SK-N-SH treated with all-trans-retinoic acid at 6 μM for 48 hours (cell line): ENCODE measurements around the gene SLC39A13.

ENCODE experiments used
- ATAC-seq: fragments of 200-7000 bp; cut with Tn5 transposase; 3 replicates; pipeline ENCODE4 v1.9.1; 2020; ENCODE audit warnings: mild to moderate bottlenecking, moderate library complexity
- ARNTL ChIP-seq: fragments of 450-650 bp; formaldehyde crosslinking; IDR thresholded peaks from 2 replicates; pipeline ENCODE4 v1.5.0; 2020; ENCODE audit warnings: low read depth, mild to moderate bottlenecking, moderate library complexity, borderline replicate concordance
- BACH2 ChIP-seq: fragments of 250-450 bp; sonication (Bioruptor Pico); IDR thresholded peaks from 2 replicates; pipeline ENCODE4 v1.9.0; 2021; ENCODE audit warnings: mild to moderate bottlenecking, borderline replicate concordance
- CSDC2 ChIP-seq: fragments of 250-450 bp; sonication (Bioruptor Pico); IDR thresholded peaks from 2 replicates; pipeline ENCODE4 v1.5.0; 2020; ENCODE audit warnings: mild to moderate bottlenecking, moderate library complexity
- ESRRG ChIP-seq: fragments of 250-450 bp; sonication (Bioruptor Pico); IDR thresholded peaks from 2 replicates; pipeline ENCODE4 v1.6.1; 2021; ENCODE audit warnings: mild to moderate bottlenecking
- GLIS3 ChIP-seq: fragments of 250-450 bp; sonication (Bioruptor Pico); IDR thresholded peaks from 2 replicates; pipeline ENCODE4 v1.5.0; 2020; ENCODE audit warnings: mild to moderate bottlenecking, moderate library complexity
- OSR1 ChIP-seq: fragments of 250-450 bp; sonication (Bioruptor Pico); IDR thresholded peaks from 2 replicates; pipeline ENCODE4 v1.8.0; 2022; ENCODE audit warnings: moderate library complexity, mild to moderate bottlenecking, inconsistent platforms
- PPARA ChIP-seq: fragments of 250-450 bp; sonication (Bioruptor Pico); IDR thresholded peaks from 2 replicates; pipeline ENCODE4 v1.5.0; 2020; ENCODE audit warnings: mild to moderate bottlenecking, borderline replicate concordance
- RARB ChIP-seq: fragments of 250-450 bp; sonication (Bioruptor Pico); IDR thresholded peaks from 2 replicates; pipeline ENCODE4 v1.8.0; 2021; ENCODE audit warnings: mild to moderate bottlenecking, moderate library complexity
- SNAI2 ChIP-seq: fragments of 250-450 bp; sonication (Bioruptor Pico); IDR thresholded peaks from 2 replicates; pipeline ENCODE4 v1.5.0; 2020; ENCODE audit warnings: mild to moderate bottlenecking, moderate library complexity
- TCF4 ChIP-seq: fragments of 250-450 bp; sonication (Bioruptor Pico); IDR thresholded peaks from 2 replicates; pipeline ENCODE4 v1.8.0; 2021; ENCODE audit warnings: mild to moderate bottlenecking, moderate library complexity, borderline replicate concordance
- TOX ChIP-seq: fragments of 250-450 bp; sonication (Bioruptor Pico); IDR thresholded peaks from 2 replicates; pipeline ENCODE4 v1.8.0; 2021; ENCODE audit warnings: mild to moderate bottlenecking, moderate library complexity, borderline replicate concordance
- ZC3H10 ChIP-seq: fragments of 250-450 bp; sonication (Bioruptor Pico); IDR thresholded peaks from 2 replicates; pipeline ENCODE4 v1.5.1; 2021; ENCODE audit warnings: mild to moderate bottlenecking, moderate library complexity
- ZFP30 ChIP-seq: fragments of 450-650 bp; formaldehyde crosslinking; IDR thresholded peaks from 2 replicates; pipeline ENCODE4 v1.5.0; 2022; ENCODE audit warnings: mild to moderate bottlenecking, moderate library complexity
- ZNF565 ChIP-seq: fragments of 450-650 bp; formaldehyde crosslinking; conservative IDR thresholded peaks from 2 replicates; pipeline ENCODE4 v1.5.0; 2020; ENCODE audit warnings: low read depth, mild to moderate bottlenecking, moderate library complexity
- ZNF70 ChIP-seq: fragments of 450-650 bp; formaldehyde crosslinking; IDR thresholded peaks from 2 replicates; pipeline ENCODE4 v1.5.0; 2020; ENCODE audit warnings: mild to moderate bottlenecking, moderate library complexity
- ZNF8 ChIP-seq: fragments of 450-650 bp; formaldehyde crosslinking; IDR thresholded peaks from 2 replicates; pipeline ENCODE4 v1.5.0; 2020; ENCODE audit warnings: mild to moderate bottlenecking, moderate library complexity
- TF ChIP-seq, protein P1 (sequence below): fragments of 250-450 bp; sonication (Bioruptor Pico); IDR thresholded peaks from 2 replicates; pipeline ENCODE4 v1.8.0; 2021; ENCODE audit warnings: low read depth, mild to moderate bottlenecking, moderate library complexity, borderline replicate concordance
- TF ChIP-seq, protein P2 (sequence below): fragments of 250-450 bp; sonication (Bioruptor Pico); IDR thresholded peaks from 2 replicates; pipeline ENCODE4 v1.5.0; 2020; ENCODE audit warnings: mild to moderate bottlenecking, moderate library complexity
- TF ChIP-seq, protein P3 (sequence below): fragments of 250-450 bp; sonication (Bioruptor Pico); IDR thresholded peaks from 2 replicates; pipeline ENCODE4 v1.8.0; 2020; ENCODE audit warnings: mild to moderate bottlenecking, moderate library complexity, borderline replicate concordance
- TF ChIP-seq, protein P4 (sequence below): fragments of 250-450 bp; sonication (Bioruptor Pico); IDR thresholded peaks from 2 replicates; pipeline ENCODE4 v1.5.1; 2021; ENCODE audit warnings: mild to moderate bottlenecking, moderate library complexity

The SLC39A13 gene

DNA sequence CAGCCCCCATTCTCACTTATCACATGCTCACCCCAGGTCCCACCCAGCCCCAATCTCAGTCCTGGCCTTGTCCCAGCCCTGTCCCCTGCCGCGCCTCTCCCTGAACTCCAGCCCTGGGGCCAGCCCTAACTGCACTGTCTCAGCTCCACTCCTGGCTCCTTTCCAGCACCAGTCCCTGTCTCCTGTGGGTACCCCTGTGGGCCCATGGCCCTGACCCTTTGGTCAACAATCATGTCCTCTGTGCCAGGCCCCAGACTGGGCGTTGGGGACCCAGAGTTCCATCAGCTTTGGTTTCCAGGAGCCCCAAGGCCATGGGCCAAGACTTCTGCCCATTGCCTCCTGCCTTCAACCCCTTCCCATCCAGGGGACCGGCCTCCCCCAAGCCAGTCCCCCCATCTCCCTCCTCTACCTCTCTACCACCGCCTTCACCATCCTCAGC, 30.8 kb upstream of the SLC39A13 start:
- TF ChIP-seq PPARA (CRISPR knock-in tag) (no peak), TCF4 (CRISPR knock-in tag) (no peak), ESRRG (CRISPR knock-in tag) (no peak), ZNF565 (CRISPR knock-in tag) (no peak)
- no peak for ATAC-seq

DNA sequence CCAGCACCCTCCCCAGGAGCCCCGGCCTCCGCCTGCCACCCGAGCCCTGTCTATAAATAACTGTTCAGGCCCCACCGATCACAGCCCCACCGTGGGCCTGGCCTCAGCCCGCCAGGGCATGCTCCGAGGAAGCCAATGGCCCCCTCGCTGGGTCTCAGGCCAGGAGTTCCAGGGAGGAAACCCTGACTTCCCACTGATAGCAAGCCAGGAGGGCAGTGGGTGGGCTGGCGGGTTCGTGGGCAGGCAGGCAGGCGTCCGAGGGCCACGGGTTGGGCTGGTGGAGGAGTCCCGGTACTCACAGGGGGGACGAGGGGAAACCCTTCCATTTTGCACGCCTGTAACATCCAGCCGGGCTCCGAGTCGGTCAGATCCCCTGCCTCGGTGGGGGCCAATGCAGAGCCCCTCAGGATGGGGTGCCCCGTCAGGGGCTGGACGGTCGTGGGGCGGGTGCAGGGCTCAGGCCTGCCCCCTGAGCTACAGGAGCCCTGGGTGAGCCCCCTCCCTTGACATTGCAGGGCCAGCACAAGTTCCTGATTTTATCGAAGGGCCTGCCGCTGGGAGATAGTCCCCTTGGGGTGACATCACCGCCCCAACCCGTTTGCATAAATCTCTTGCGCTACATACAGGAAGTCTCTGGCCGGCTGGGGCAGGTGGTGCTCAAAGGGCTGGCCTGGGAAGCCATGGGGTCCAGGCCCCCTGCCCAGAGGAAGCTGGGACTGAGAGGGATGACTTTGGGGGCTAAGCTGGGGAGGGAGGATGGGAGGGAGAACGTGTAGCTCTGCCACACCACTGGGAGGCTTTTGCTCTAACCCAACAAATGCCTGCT, 30.2 kb upstream of the SLC39A13 start, which contains the start of gene SPI1:
Gene SPI1 (minus strand): TSS at position 538 of the 826 bp plus-strand sequence. CDS start 194 bp downstream, at position 344.
- no peak for ATAC-seq
- TF ChIP-seq CSDC2 (no peak), ZC3H10 (CRISPR knock-in tag) (no peak)

DNA sequence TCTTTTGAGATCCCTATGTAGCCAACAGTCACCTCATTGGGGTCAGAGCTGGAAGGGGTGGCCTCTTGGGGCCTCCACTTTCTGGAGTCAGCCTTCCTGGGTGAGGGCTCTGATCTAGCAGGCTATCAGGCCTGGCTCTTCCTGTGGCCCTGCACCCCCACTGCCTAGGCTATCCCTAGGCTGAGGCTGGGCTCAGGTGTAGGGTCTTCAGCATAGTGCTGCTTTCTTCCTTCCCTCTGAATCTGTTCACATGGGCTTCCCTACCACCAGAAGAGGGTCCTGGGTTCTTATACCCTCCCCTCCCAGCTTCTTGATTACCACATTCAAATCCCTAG, 29.6 kb upstream of the SLC39A13 start:
- ATAC-seq, result no peak
- no peak for TF ChIP-seq ZNF8 (CRISPR knock-in tag)
- TF ChIP-seq TCF4 (CRISPR knock-in tag), result no peak
- no peak for TF ChIP-seq ZFP30
- TF ChIP-seq GLIS3 (CRISPR knock-in tag), result no peak
- TF ChIP-seq, protein P1, sequence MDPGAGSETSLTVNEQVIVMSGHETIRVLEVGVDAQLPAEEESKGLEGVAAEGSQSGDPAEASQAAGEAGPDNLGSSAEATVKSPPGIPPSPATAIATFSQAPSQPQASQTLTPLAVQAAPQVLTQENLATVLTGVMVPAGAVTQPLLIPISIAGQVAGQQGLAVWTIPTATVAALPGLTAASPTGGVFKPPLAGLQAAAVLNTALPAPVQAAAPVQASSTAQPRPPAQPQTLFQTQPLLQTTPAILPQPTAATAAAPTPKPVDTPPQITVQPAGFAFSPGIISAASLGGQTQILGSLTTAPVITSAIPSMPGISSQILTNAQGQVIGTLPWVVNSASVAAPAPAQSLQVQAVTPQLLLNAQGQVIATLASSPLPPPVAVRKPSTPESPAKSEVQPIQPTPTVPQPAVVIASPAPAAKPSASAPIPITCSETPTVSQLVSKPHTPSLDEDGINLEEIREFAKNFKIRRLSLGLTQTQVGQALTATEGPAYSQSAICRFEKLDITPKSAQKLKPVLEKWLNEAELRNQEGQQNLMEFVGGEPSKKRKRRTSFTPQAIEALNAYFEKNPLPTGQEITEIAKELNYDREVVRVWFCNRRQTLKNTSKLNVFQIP (CRISPR knock-in tag), result no peak
- TF ChIP-seq PPARA (CRISPR knock-in tag), result no peak
- TF ChIP-seq ARNTL (CRISPR knock-in tag), result no peak
- TF ChIP-seq BACH2 (CRISPR knock-in tag), result no peak
- TF ChIP-seq ESRRG (CRISPR knock-in tag), result no peak
- TF ChIP-seq ZC3H10 (CRISPR knock-in tag), result no peak
- TF ChIP-seq, protein P2, sequence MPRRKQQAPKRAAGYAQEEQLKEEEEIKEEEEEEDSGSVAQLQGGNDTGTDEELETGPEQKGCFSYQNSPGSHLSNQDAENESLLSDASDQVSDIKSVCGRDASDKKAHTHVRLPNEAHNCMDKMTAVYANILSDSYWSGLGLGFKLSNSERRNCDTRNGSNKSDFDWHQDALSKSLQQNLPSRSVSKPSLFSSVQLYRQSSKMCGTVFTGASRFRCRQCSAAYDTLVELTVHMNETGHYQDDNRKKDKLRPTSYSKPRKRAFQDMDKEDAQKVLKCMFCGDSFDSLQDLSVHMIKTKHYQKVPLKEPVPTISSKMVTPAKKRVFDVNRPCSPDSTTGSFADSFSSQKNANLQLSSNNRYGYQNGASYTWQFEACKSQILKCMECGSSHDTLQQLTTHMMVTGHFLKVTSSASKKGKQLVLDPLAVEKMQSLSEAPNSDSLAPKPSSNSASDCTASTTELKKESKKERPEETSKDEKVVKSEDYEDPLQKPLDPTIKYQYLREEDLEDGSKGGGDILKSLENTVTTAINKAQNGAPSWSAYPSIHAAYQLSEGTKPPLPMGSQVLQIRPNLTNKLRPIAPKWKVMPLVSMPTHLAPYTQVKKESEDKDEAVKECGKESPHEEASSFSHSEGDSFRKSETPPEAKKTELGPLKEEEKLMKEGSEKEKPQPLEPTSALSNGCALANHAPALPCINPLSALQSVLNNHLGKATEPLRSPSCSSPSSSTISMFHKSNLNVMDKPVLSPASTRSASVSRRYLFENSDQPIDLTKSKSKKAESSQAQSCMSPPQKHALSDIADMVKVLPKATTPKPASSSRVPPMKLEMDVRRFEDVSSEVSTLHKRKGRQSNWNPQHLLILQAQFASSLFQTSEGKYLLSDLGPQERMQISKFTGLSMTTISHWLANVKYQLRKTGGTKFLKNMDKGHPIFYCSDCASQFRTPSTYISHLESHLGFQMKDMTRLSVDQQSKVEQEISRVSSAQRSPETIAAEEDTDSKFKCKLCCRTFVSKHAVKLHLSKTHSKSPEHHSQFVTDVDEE (CRISPR knock-in tag), result no peak
- no peak for TF ChIP-seq SNAI2 (CRISPR knock-in tag)
- no peak for TF ChIP-seq CSDC2
- TF ChIP-seq, protein P3, sequence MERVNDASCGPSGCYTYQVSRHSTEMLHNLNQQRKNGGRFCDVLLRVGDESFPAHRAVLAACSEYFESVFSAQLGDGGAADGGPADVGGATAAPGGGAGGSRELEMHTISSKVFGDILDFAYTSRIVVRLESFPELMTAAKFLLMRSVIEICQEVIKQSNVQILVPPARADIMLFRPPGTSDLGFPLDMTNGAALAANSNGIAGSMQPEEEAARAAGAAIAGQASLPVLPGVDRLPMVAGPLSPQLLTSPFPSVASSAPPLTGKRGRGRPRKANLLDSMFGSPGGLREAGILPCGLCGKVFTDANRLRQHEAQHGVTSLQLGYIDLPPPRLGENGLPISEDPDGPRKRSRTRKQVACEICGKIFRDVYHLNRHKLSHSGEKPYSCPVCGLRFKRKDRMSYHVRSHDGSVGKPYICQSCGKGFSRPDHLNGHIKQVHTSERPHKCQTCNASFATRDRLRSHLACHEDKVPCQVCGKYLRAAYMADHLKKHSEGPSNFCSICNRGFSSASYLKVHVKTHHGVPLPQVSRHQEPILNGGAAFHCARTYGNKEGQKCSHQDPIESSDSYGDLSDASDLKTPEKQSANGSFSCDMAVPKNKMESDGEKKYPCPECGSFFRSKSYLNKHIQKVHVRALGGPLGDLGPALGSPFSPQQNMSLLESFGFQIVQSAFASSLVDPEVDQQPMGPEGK (CRISPR knock-in tag), result no peak
- TF ChIP-seq RARB (CRISPR knock-in tag), result no peak
- TF ChIP-seq TOX (CRISPR knock-in tag), result no peak
- TF ChIP-seq, protein P4, sequence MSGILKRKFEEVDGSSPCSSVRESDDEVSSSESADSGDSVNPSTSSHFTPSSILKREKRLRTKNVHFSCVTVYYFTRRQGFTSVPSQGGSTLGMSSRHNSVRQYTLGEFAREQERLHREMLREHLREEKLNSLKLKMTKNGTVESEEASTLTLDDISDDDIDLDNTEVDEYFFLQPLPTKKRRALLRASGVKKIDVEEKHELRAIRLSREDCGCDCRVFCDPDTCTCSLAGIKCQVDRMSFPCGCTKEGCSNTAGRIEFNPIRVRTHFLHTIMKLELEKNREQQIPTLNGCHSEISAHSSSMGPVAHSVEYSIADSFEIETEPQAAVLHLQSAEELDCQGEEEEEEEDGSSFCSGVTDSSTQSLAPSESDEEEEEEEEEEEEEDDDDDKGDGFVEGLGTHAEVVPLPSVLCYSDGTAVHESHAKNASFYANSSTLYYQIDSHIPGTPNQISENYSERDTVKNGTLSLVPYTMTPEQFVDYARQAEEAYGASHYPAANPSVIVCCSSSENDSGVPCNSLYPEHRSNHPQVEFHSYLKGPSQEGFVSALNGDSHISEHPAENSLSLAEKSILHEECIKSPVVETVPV (CRISPR knock-in tag), result no peak
- TF ChIP-seq ZNF70, result no peak
- no peak for TF ChIP-seq ZNF565 (CRISPR knock-in tag)
- TF ChIP-seq OSR1 (CRISPR knock-in tag), result no peak
- TF ChIP-seq, all 23 proteins: peak for 0

DNA sequence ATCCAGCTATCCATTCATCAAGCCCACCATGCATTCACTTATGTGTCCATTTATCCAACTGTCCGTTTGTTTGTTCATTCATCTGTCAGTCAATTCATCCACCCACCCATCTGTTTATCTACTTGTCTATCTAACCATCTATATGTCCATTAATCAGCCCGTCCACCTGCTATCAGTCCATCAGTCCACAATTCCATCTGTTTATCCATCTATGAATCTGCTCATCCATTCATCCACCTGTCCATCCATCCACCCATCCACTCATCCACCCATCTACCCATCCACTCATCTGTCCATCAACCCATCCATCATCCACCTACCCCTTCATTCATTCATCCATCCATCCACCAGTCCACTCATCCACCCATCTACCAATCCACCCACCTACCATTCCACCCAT, 29.1 kb upstream of the SLC39A13 start:
- TF ChIP-seq TOX (CRISPR knock-in tag) (no peak), ZNF8 (CRISPR knock-in tag) (no peak), OSR1 (CRISPR knock-in tag) (no peak), ZFP30 (no peak), ZC3H10 (CRISPR knock-in tag) (no peak)
- ATAC-seq, result no peak
